ENCODE data around the gene DOK7.
"Not testable (repeated sequence)": the region's sequence is repeated elsewhere in the genome, so short reads cannot be mapped to it uniquely, and the experiment has no call there.

Gene DOK7

GRCh38 chr4:3524349-3524748 is 61.2 kb downstream of the DOK7 start:
- no peak for DNase-seq

- no peak for DNase-seq
Observed at GRCh38 chr4:3524920-3525319, 61.8 kb downstream of the DOK7 start.

GRCh38 chr4:3525532-3526430 is 62.7 kb downstream of the DOK7 start:
- no peak for DNase-seq

- DNase-seq, result no peak
Observed at GRCh38 chr4:3526456-3526855, 63.4 kb downstream of the DOK7 start.

- no peak for DNase-seq
Observed at GRCh38 chr4:3527101-3527913, 64.2 kb downstream of the DOK7 start.

GRCh38 chr4:3527914-3528876 is 65.1 kb downstream of the DOK7 start:
- DNase-seq, result no peak

GRCh38 chr4:3529363-3529762 is 66.3 kb downstream of the DOK7 start:
- no peak for DNase-seq

- DNase-seq, result no peak
Observed at GRCh38 chr4:3530051-3530450, 66.9 kb downstream of the DOK7 start.

- no peak for DNase-seq
Observed at GRCh38 chr4:3530663-3531254, 67.7 kb downstream of the DOK7 start.

- no peak for DNase-seq
Observed at GRCh38 chr4:3531318-3531878, 68.3 kb downstream of the DOK7 start.

GRCh38 chr4:3531879-3532750 is 69.0 kb downstream of the DOK7 start, which contains the start of gene LRPAP1:
Gene LRPAP1 (minus strand): TSS chr4:3532422. CDS start chr4:3532412, 10 bp downstream.
- DNase-seq, result peak; percentile 52

- no peak for DNase-seq
Observed at GRCh38 chr4:3532751-3533422, 69.8 kb downstream of the DOK7 start.

- DNase-seq, result no peak
Observed at GRCh38 chr4:3533423-3533820, 70.3 kb downstream of the DOK7 start.

GRCh38 chr4:3535812-3536211 is 72.7 kb downstream of the DOK7 start:
- DNase-seq, result not testable (repeated sequence)

GRCh38 chr4:3538906-3539305 is 75.8 kb downstream of the DOK7 start:
- not testable (repeated sequence) for DNase-seq

- DNase-seq, result not testable (repeated sequence)
Observed at GRCh38 chr4:3543415-3543814, 80.3 kb downstream of the DOK7 start.
